SK-N-MC (cell line): ENCODE measurements around the gene CDKL1.
"Not testable (repeated sequence)": the region's sequence is repeated elsewhere in the genome, so short reads cannot be mapped to it uniquely, and the experiment has no call there.

Experiments used
- DNase-seq: peaks from one replicate; pipeline ENCODE4 v3.0.0-alpha.2; 2011; ENCODE audit warnings: low read depth, low spot score
- H3K27ac ChIP-seq: fragments of 200-600 bp; sonication (generic); 2 replicates; pipeline ENCODE4 v1.5.1; 2016; ENCODE audit warnings: mixed run types
- H3K36me3 ChIP-seq: fragments of 200-600 bp; sonication (generic); 2 replicates; pipeline ENCODE4 v1.6.1; 2017; ENCODE audit warnings: antibody characterized with exemption, low read length, mixed read lengths; ENCODE audit not compliant: insufficient read depth
- H3K4me3 ChIP-seq: fragments of 200-600 bp; sonication (generic); 2 replicates; pipeline ENCODE4 v1.5.1; 2016
- H3K9ac ChIP-seq: fragments of 200-600 bp; sonication (generic); 2 replicates; pipeline ENCODE4 v1.8.0; 2017; ENCODE audit warnings: mixed run types, mixed read lengths; ENCODE audit not compliant: insufficient read length
- H3K9me3 ChIP-seq: fragments of 200-600 bp; sonication (generic); 2 replicates; pipeline ENCODE4 v1.6.1; 2017; ENCODE audit warnings: low read depth, mild to moderate bottlenecking, antibody characterized with exemption, low read length, moderate library complexity, mixed read lengths
- EZH2 ChIP-seq: fragments of 200-600 bp; sonication (generic); IDR thresholded peaks from one replicate; pipeline ENCODE4 v1.6.1; 2017; ENCODE audit warnings: antibody characterized with exemption
- FOXP2 ChIP-seq: optimal IDR thresholded peaks from 2 replicates; pipeline ENCODE3; 2011; ENCODE audit warnings: mild to moderate bottlenecking, moderate library complexity; ENCODE audit not compliant: insufficient read depth; ENCODE audit errors: extremely low read length, control extremely low read depth
- POLR2AphosphoS5 ChIP-seq: IDR thresholded peaks from 2 replicates; pipeline ENCODE4 v1.6.1; 2012; ENCODE audit warnings: mild to moderate bottlenecking, low read depth, low read length, borderline replicate concordance

The CDKL1 gene

DNA sequence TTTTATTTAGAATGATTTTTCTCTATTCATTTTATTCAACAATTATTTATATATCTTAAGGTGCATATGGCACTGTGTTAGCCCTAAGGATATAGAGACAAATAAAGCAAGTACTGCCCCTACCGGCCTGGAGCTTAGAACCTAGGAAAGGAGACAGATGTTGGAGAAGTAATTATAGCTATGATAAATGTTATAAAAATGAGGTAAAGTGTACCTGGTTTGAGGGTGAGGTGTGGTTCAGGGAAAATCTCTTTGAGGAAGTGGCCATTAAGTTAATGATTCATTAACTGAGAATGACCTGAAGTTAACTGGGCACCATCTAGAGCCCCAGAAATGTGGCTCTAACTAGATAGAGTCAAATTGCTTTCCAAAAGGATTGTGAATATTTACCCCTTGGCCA lies 31.9 kb downstream of the CDKL1 start:
- no peaks in the 10 kb centered on the region for H3K36me3 ChIP-seq
- no peak for DNase-seq
- H3K9me3 ChIP-seq: no peaks in the 10 kb centered on the region
- no peak overlapping the region for H3K27ac ChIP-seq
- H3K4me3 ChIP-seq: no peak overlapping the region
- TF ChIP-seq EZH2: no peak
- H3K9ac ChIP-seq: no peak overlapping the region

DNA sequence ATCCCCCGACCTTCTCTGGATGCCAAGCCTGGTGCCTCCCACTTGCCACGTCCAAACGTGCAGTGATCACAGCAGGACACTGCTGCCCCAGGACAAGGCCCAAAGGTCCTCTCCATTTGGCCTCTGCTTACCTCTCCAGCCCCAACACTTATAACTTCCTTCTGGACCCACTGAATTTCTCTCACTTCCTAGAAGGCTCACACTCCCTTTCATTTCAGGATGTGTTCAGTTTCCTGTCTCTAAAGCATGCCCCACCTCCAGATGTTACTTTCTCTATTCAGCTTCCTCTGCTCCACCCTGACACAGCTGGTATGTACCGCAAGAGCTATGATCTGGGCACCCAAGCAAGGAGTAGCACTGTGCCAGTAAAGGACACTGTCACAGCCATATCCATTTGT lies 33.0 kb downstream of the CDKL1 start:
- H3K36me3 ChIP-seq: no peaks in the 10 kb centered on the region
- H3K27ac ChIP-seq: no peak overlapping the region
- H3K4me3 ChIP-seq: no peak overlapping the region
- H3K9ac ChIP-seq: no peak overlapping the region
- no peaks in the 10 kb centered on the region for H3K9me3 ChIP-seq
- no peak for DNase-seq
- TF ChIP-seq POLR2AphosphoS5 (no peak), FOXP2 (no peak), EZH2 (no peak)

DNA sequence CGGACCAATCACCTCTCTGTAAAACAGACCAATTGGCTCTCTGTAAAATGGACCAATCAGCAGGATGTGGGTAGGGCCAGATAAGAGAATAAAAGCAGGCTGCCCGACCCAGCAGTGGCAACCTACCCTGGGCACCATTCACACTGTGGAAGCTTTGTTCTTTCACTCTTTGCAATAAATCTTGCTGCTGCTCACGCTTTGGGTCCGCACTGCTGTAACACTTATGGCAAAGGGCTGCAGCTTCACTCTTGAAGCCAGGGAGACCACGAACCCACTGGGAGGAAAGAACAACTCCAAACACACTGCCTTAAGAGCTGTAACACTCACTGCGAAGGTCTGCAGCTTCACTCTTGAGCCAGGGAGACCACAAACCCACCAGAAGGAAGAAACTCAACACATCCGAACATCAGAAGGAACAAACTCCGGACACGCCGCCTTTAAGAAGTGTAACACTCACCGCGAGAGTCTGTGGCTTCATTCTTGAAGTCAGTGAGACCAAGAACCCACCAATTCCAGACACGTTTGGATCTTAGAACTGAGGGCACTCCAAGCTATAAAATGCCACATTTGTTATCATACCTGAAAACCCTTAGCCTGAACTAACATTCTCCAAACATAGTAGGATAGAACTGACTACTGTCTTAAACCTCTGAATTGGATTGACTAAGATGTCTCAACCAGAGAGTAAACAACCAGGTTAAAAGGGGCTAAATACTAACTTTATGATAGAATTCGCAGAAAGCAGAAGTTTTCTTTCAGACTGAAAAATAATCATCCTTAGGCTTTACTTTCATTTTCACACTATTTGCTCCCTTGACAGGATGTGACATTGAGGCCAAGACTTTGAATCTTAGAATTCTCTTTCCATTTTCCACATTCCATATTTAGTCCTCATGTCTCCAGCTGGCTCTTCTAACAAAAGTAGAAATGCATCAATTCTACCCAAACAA lies 33.6 kb downstream of the CDKL1 start:
- no peak for DNase-seq
- H3K27ac ChIP-seq: no peak overlapping the region
- TF ChIP-seq POLR2AphosphoS5 (no peak), FOXP2 (no peak), EZH2 (no peak)
- no peaks in the 10 kb centered on the region for H3K9me3 ChIP-seq
- H3K36me3 ChIP-seq: no peaks in the 10 kb centered on the region
- no peak overlapping the region for H3K9ac ChIP-seq
- H3K4me3 ChIP-seq: no peak overlapping the region

DNA sequence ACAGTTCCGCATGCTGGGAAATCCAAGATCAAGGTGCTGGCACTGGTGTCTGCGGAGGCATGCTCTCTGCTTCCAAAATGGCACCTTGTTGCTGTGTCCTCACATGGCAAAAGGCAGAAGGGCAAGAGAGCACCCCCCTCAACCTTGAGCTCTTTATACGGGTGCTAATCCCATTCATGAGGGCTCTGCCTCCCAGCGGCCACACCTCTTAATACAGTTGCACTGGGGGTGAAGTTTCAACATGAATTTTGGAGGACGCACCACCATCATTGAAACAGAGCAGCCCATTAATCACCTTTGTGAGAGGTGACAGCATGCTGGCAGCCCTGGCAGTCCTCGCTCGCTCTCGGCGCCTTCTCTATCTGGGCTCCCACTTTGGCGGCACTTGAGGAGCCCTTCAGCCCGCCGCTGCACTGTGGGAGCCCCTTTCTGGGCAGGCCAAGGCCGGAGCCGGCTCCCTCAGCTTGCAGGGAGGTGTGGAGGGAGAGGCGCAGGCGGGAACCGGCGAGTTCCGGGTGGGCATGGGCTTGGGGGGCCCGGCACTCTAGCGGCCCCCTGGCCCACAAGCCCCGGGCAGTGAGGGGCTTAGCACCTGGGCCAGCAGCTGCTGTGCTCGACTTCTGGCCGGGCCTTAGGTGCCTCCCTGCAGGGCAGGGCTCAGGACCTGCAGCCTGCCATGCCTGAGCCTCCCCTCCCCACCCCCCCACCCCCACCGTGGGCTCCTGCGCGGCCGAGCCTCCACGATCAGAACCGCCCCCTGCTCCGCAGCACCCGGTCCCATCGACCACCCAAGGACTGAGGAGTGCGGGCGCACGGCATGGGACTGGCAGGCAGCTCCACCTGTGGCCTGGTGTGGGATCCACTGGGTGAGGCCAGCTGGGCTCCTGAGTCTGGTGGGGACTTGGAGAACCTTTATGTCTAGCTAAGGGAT lies 34.9 kb downstream of the CDKL1 start:
- not testable (repeated sequence) for H3K9ac ChIP-seq, DNase-seq, H3K9me3 ChIP-seq, H3K36me3 ChIP-seq, H3K27ac ChIP-seq, H3K4me3 ChIP-seq

DNA sequence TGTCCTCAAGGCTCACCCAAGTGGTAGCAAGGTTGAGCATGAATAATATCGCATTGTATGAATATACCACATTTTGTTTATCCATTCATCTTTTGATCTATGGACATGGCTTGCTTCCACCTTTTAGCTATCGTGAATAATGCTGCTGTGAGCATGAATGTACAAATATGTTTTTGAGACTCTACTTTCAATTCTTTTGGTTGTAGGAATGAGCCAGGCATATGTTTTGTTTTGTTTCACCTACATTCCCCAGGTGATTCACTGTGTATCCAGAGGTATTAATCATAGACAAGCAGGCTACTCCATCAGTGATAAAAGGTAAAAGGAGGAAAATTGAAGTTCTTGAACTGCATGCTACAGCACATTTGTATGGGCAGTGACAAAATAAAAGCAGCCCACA lies 35.8 kb downstream of the CDKL1 start:
- Histone ChIP-seq H3K36me3 (no peaks in the 10 kb centered on the region), H3K9ac (no peak overlapping the region), H3K27ac (no peak overlapping the region), H3K4me3 (no peak overlapping the region), H3K9me3 (no peaks in the 10 kb centered on the region)
- DNase-seq: no peak
- TF ChIP-seq EZH2 (no peak), FOXP2 (no peak), POLR2AphosphoS5 (no peak)

DNA sequence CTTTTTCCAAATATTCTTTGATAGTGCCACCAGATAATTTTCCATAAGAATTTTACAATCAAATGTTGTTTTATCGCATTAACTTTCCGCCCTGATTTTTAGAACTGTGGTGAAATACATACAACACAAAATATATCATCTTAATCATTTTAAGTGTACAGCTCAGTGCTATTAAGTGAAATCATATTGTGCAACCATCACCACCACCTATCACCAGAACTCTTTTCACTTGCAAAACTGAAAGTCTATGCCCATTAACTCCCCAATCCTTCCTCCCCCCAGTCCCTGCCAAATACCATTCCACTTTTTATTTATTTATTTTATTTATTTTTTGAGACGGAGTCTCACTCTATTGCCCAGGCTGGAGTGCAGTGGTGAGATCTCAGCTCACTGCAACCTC lies 36.6 kb downstream of the CDKL1 start:
- Histone ChIP-seq H3K36me3 (no peaks in the 10 kb centered on the region), H3K9ac (no peak overlapping the region), H3K9me3 (no peaks in the 10 kb centered on the region), H3K4me3 (no peak overlapping the region), H3K27ac (no peak overlapping the region)
- no peak for TF ChIP-seq FOXP2
- TF ChIP-seq EZH2: no peak
- TF ChIP-seq POLR2AphosphoS5: no peak
- no peak for DNase-seq

DNA sequence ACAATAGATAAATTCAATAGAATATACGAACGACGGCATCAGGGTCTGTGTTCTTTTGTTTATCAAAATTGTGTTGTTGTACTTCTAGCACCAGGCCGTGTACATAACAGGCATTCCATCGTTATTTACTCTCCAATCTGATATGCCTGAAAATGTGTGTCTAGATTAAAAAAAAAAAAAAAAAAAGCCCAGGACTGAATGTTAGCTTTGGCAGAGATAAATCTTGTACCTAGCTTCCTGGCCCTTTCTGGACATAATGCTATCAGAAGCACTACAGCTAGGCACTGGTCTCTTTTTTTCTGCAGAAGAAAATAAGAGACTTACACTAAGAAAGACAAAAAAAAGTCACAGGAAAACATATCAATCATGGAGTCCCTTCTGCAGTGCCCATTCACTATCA lies 37.0 kb downstream of the CDKL1 start:
- Histone ChIP-seq H3K9ac (no peak overlapping the region), H3K27ac (no peak overlapping the region), H3K36me3 (no peaks in the 10 kb centered on the region), H3K4me3 (no peak overlapping the region), H3K9me3 (no peaks in the 10 kb centered on the region)
- TF ChIP-seq FOXP2 (no peak), EZH2 (no peak)
- DNase-seq: no peak

DNA sequence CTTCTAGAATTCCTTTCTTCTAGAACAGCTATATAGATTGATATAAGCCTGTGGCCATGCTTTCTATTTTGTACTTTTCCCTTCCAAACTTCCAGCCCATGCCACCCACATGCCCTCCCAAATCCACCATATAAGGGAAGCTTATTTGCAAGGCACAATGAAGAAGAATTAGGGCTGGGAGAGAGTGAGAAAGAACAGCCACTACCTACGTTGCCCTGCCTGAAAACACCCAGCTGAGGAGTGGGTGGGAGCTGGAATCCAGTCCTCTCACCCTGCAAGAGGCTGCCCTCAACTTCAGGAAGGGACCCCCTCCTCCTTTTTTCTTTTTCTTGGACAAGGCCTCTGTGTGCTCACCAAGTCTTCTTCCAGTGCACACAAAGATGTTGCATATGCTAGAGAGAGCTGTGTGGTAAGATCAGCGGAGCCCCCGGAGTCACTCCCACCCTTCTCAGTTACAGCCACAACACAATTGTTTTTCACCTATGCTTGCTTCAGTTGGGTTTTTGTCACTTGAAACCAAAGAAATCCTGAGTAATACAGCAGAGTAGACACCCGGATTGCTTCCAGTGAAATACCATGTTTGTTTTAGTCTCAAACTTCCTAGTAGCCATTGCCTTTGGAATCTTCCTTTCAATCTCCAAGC lies 38.8 kb downstream of the CDKL1 start:
- H3K4me3 ChIP-seq: no peak overlapping the region
- no peak overlapping the region for H3K27ac ChIP-seq
- no peak for DNase-seq
- no peaks in the 10 kb centered on the region for H3K36me3 ChIP-seq
- no peak for TF ChIP-seq EZH2
- TF ChIP-seq FOXP2: no peak
- no peak for TF ChIP-seq POLR2AphosphoS5
- H3K9ac ChIP-seq: no peak overlapping the region
- no peaks in the 10 kb centered on the region for H3K9me3 ChIP-seq
